HL-60 (cell line): ENCODE results near the gene ASPSCR1.

Experiments used
- CTCF ChIP-seq: IDR thresholded peaks from one replicate; pipeline ENCODE4 v1.5.1; 2011; ENCODE audit warnings: low read length, control low read depth, inconsistent platforms; ENCODE audit not compliant: insufficient read depth
- GABPA ChIP-seq: IDR thresholded peaks from 2 replicates; pipeline ENCODE4 v1.6.1; 2012; ENCODE audit warnings: low read depth
- POLR2AphosphoS5 ChIP-seq: IDR thresholded peaks from 2 replicates; pipeline ENCODE4 v1.6.1; 2012; ENCODE audit warnings: low read depth
- SPI1 ChIP-seq: IDR thresholded peaks from 2 replicates; pipeline ENCODE4 v1.6.1; 2012; ENCODE audit warnings: low read depth, mild to moderate bottlenecking, borderline replicate concordance
- TF ChIP-seq, protein P1 (sequence below): IDR thresholded peaks from 2 replicates; pipeline ENCODE4 v1.6.1; 2012; ENCODE audit warnings: low read depth; ENCODE audit not compliant: insufficient replicate concordance

- no peak for TF ChIP-seq CTCF
- TF ChIP-seq POLR2AphosphoS5: no peak
- TF ChIP-seq, protein P1, sequence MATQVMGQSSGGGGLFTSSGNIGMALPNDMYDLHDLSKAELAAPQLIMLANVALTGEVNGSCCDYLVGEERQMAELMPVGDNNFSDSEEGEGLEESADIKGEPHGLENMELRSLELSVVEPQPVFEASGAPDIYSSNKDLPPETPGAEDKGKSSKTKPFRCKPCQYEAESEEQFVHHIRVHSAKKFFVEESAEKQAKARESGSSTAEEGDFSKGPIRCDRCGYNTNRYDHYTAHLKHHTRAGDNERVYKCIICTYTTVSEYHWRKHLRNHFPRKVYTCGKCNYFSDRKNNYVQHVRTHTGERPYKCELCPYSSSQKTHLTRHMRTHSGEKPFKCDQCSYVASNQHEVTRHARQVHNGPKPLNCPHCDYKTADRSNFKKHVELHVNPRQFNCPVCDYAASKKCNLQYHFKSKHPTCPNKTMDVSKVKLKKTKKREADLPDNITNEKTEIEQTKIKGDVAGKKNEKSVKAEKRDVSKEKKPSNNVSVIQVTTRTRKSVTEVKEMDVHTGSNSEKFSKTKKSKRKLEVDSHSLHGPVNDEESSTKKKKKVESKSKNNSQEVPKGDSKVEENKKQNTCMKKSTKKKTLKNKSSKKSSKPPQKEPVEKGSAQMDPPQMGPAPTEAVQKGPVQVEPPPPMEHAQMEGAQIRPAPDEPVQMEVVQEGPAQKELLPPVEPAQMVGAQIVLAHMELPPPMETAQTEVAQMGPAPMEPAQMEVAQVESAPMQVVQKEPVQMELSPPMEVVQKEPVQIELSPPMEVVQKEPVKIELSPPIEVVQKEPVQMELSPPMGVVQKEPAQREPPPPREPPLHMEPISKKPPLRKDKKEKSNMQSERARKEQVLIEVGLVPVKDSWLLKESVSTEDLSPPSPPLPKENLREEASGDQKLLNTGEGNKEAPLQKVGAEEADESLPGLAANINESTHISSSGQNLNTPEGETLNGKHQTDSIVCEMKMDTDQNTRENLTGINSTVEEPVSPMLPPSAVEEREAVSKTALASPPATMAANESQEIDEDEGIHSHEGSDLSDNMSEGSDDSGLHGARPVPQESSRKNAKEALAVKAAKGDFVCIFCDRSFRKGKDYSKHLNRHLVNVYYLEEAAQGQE: no peak
- no peak for TF ChIP-seq SPI1
- TF ChIP-seq GABPA: no peak
Observed at GRCh38 chr17:81962499-81963441, 14.7 kb upstream of the ASPSCR1 start.
